Right lobe of liver (tissue), 6 donors: Measurements from ENCODE around the gene CREB3L2. TPM values are rescaled to one million over a fixed set of nuclear protein-coding genes. Genes with fewer than 3 reads are reported as not detected.

Experiments used
- ATAC-seq, 4 donors: fragments of 200-7000 bp; cut with Tn5 transposase; one replicate each; pipeline ENCODE4 v1.9.1; 2020; ENCODE audit warnings: mild to moderate bottlenecking in 4 of 4, moderate library complexity in 4 of 4
- DNase-seq, 3 donors: peaks; one replicate each; pipeline ENCODE4 v3.0.0-alpha.2; 2020
- H3K27ac ChIP-seq, 3 donors: fragments of 200-600 bp; one replicate each; pipeline ENCODE4 v1.8.0; 2022
- H3K27me3 ChIP-seq, 2 donors: fragments of 200-600 bp; one replicate each; pipeline ENCODE4 v1.8.0; 2022
- H3K36me3 ChIP-seq, 4 donors: fragments of 200-600 bp; sonication (generic) in 1 of 4; one replicate each; pipeline versions ENCODE4 v1.5.1 to v1.8.0; 2017 to 2022; ENCODE audit warnings: control low read depth in 1 of 4
- H3K4me1 ChIP-seq, 4 donors: fragments of 200-600 bp; sonication (generic) in 1 of 4; one replicate each; pipeline versions ENCODE4 v1.5.1 to v1.8.0; 2017 to 2022; ENCODE audit warnings: control low read depth in 1 of 4
- H3K4me3 ChIP-seq, 3 donors: fragments of 200-600 bp; one replicate each; pipeline ENCODE4 v1.8.0; 2022
- H3K9me3 ChIP-seq, 4 donors: fragments of 200-600 bp; sonication (generic) in 1 of 4; one replicate each; pipeline versions ENCODE4 v1.5.1 to v1.8.0; 2017 to 2022; ENCODE audit warnings: control low read depth in 1 of 4
- CTCF ChIP-seq, 4 donors: fragments of 200-600 bp in 3 of 4; fragments of 450-650 bp in 1 of 4; IDR thresholded peaks; one replicate each; pipeline versions ENCODE4 v1.5.1 to v1.8.0; 2016 to 2022; ENCODE audit warnings: antibody characterized with exemption in 4 of 4, mild to moderate bottlenecking in 2 of 4
- POLR2A ChIP-seq: fragments of 450-650 bp; IDR thresholded peaks from one replicate; pipeline ENCODE4 v1.6.1; 2017; ENCODE audit warnings: antibody characterized with exemption, mild to moderate bottlenecking
- WGBS: methylation state at CpG from one replicate; pipeline ENCODE4 v1.1.6; 2018; ENCODE audit warnings: low coverage, low lambda C conversion rate; ENCODE audit not compliant: insufficient coverage; ENCODE audit errors: missing lambda C conversion rate; 5-methylcytosine and 5-hydroxymethylcytosine counted together
- intact Hi-C, 2 donors: fragments of 100-400 bp; cut with DNase I; formaldehyde crosslinking; loops; one replicate each; pipeline versions ENCODE4 v1.11.2 to v1.14.1; 2022
- total RNA-seq, 6 experiments: library from RNA; depleted of rRNA in 2 of 6; stranded (reverse); fragments of >200 nt in 2 of 6; fragmentation: NEBNext Ultra II Directional in 3 of 6; extraction: Animal tissue kit (Norgen Biotek cat#: 25700) in 3 of 6; gene quantifications; one replicate each; pipeline versions ENCODE4 v1.1.0 to v1.2.4, GENCODE V29; 2016 to 2023
- donor health status: DM: no; HTN: yes; CAD: no.
- donor health status: DM: no; HTN: no; CAD: no.
- donor health status: DM: no; HTN: no; CAD: no.
- donor health status: DM: no; HTN: yes; CAD: no.
- donor health status: DM: no; HTN: yes; CAD: no.

The CREB3L2 gene
- total RNA-seq, 6 experiments from 2014 or later, result 11.5 to 29.9 (median 18.2) TPM

GRCh38 chr7:137880432-137880831, 121.5 kb downstream of the CREB3L2 start:
- no peak for ATAC-seq
- H3K27ac ChIP-seq, result no peak overlapping the region
- H3K27me3 ChIP-seq, result no peaks in the 10 kb centered on the region
- no peaks in the 10 kb centered on the region for H3K4me1 ChIP-seq
- DNase-seq, result no peak
- H3K9me3 ChIP-seq, result no peaks in the 10 kb centered on the region
- TF ChIP-seq POLR2A (no peak), CTCF (IDR thresholded peaks at IDR 0.05) (no peak)
- intact Hi-C loops, result no loop called here
- no peak overlapping the region for H3K4me3 ChIP-seq
- H3K36me3 ChIP-seq, result peaks cover 7 to 83% (median 46%) of the 10 kb centered on the region in 4 donors
- 72% methylated on average over 2 of the region's 5 CpGs for WGBS

- TF ChIP-seq POLR2A (no peak), CTCF (IDR thresholded peaks at IDR 0.05) (no peak)
- Histone ChIP-seq H3K27me3 (no peaks in the 10 kb centered on the region), H3K4me1 (no peaks in the 10 kb centered on the region), H3K27ac (no peak overlapping the region), H3K9me3 (no peaks in the 10 kb centered on the region), H3K36me3 (peaks cover 1 to 79% (median 39%) of the 10 kb centered on the region in 4 donors), H3K4me3 (no peak overlapping the region)
- no peak for ATAC-seq
- DNase-seq, result no peak
- WGBS, result 86% methylated on average over 13 of the region's 20 CpGs
- intact Hi-C loops, result no loop called here
Measured at GRCh38 chr7:137879357-137880158, 122.3 kb downstream of the CREB3L2 start.

GRCh38 chr7:137878333-137878961, 123.4 kb downstream of the CREB3L2 start:
- ATAC-seq (peak in 3 of 4 donors; percentile 16 to 34 (median 22)), DNase-seq (peak in 1 of 3 donors; percentile 52)
- H3K27me3 ChIP-seq, result no peaks in the 10 kb centered on the region
- TF ChIP-seq POLR2A (no peak), CTCF (IDR thresholded peaks at IDR 0.05) (no peak)
- H3K4me1 ChIP-seq, result no peaks in the 10 kb centered on the region
- peaks cover 0 to 69% (median 33%) of the 10 kb centered on the region in 4 donors for H3K36me3 ChIP-seq
- H3K4me3 ChIP-seq, result no peak overlapping the region
- 100% methylated on average over 2 of the region's 8 CpGs for WGBS
- intact Hi-C loops, result no loop called here
- no peak overlapping the region for H3K27ac ChIP-seq
- no peaks in the 10 kb centered on the region for H3K9me3 ChIP-seq

- no peaks in the 10 kb centered on the region for H3K9me3 ChIP-seq
- H3K36me3 ChIP-seq, result peaks cover 0 to 60% (median 24%) of the 10 kb centered on the region in 4 donors
- no peaks in the 10 kb centered on the region for H3K4me1 ChIP-seq
- intact Hi-C loops, result no loop called here
- DNase-seq, result no peak
- ATAC-seq, result no peak
- TF ChIP-seq CTCF (IDR thresholded peaks at IDR 0.05) (no peak), POLR2A (no peak)
- H3K27me3 ChIP-seq, result no peaks in the 10 kb centered on the region
- 80% methylated on average over 5 of the region's 5 CpGs for WGBS
- no peak overlapping the region for H3K4me3 ChIP-seq
- no peak overlapping the region for H3K27ac ChIP-seq
Measured at GRCh38 chr7:137877027-137877675, 124.7 kb downstream of the CREB3L2 start.
